ENCODE results near the gene HAVCR1.

The HAVCR1 gene

DNA sequence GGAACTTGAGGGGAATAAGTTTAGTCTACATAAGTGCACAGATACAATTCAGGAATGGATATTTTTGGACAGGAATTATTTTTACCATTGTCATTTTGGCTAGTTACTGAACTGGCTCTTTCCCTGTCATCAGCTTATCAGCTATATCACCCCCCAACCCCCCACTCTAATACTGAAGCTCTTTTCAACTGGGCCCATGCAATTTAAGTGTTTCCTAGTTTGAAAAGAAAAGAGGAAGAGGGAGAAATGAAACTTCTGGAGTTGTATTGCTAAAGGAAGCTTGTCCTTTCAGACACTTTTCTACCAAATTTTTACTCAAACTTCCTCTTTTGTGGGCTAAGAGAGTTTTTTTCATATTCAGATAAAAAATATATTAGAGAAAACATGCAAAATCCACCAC lies 77.4 kb downstream of the HAVCR1 start:
- no peak for DNase-seq

Measured in CD4-positive, alpha-beta T cell treated with Interleukin-17A for 1 hour (primary cell).